Measurements from ENCODE around the gene KIF25.

Gene KIF25

GRCh38 chr6:168053086-168053956 is 55.9 kb downstream of the KIF25 start:
- no peaks in the 10 kb centered on the region for H3K9me3 ChIP-seq (ENCODE audit: severe bottlenecking)
- H3K36me3 ChIP-seq = no peaks in the 10 kb centered on the region
- no peaks in the 10 kb centered on the region for H3K27me3 ChIP-seq (ENCODE audit: insufficient read depth, low read depth, severe bottlenecking)
- DNase-seq = no peak
- no peak overlapping the region for H3K4me3 ChIP-seq (ENCODE audit: low read depth, low read length)
- TF ChIP-seq CTCF (IDR thresholded peaks at IDR 0.05; ENCODE audit: low read depth, low read length) = no peak
- H3K27ac ChIP-seq = no peak overlapping the region

- H3K9me3 ChIP-seq (ENCODE audit: severe bottlenecking) = no peaks in the 10 kb centered on the region
- no peaks in the 10 kb centered on the region for H3K27me3 ChIP-seq (ENCODE audit: insufficient read depth, low read depth, severe bottlenecking)
- no peak overlapping the region for H3K27ac ChIP-seq
- H3K4me3 ChIP-seq (ENCODE audit: low read depth, low read length) = no peak overlapping the region
- no peaks in the 10 kb centered on the region for H3K36me3 ChIP-seq
- TF ChIP-seq CTCF (IDR thresholded peaks at IDR 0.05; ENCODE audit: low read depth, low read length) = no peak
- DNase-seq = no peak
Observed at GRCh38 chr6:168053957-168054471, 56.5 kb downstream of the KIF25 start.

DNA sequence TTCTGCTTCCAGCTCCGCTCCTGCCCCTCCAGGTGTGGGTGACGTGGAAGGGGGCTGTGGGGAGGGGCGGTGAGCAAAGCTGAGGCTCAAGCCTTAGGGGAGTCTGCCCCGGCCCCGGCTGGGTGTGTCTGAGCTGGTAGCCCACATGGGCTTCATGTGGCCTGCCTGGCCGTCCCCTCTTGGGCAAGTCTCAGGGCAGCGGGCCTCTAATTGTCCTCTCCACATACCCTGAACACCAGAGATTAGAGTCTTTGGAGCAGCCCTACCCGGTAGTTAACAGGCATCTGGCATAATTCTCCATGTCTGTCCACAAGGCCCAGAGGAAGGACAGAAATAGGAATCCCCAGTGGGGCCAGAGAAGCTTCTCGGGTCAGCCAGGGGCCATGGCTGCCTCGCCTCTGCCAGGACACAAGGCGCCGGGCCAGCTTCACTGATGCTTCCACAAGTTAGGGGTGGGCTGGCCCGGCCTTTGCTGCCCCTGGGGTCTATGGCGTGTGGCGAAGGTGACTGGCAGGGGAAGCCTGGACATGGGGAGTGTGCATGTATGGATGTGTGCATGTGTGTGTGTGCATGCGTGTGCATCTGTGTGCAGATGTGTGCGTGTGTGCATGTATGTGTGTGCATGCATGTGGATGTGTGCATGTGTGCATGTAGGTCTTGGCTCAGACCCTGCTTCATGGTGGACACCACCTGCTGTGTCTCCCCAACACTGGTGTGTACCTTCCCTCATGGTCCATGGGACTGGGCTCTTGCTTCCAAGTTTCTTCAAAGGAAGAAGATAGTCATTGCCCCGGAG is 57.5 kb downstream of the KIF25 start:
- H3K27ac ChIP-seq = no peak overlapping the region
- no peak overlapping the region for H3K4me3 ChIP-seq (ENCODE audit: low read depth, low read length)
- H3K27me3 ChIP-seq (ENCODE audit: insufficient read depth, low read depth, severe bottlenecking) = no peaks in the 10 kb centered on the region
- H3K9me3 ChIP-seq (ENCODE audit: severe bottlenecking) = no peaks in the 10 kb centered on the region
- no peak for TF ChIP-seq CTCF (IDR thresholded peaks at IDR 0.05; ENCODE audit: low read depth, low read length)
- no peak for DNase-seq
- H3K36me3 ChIP-seq = no peaks in the 10 kb centered on the region

DNA sequence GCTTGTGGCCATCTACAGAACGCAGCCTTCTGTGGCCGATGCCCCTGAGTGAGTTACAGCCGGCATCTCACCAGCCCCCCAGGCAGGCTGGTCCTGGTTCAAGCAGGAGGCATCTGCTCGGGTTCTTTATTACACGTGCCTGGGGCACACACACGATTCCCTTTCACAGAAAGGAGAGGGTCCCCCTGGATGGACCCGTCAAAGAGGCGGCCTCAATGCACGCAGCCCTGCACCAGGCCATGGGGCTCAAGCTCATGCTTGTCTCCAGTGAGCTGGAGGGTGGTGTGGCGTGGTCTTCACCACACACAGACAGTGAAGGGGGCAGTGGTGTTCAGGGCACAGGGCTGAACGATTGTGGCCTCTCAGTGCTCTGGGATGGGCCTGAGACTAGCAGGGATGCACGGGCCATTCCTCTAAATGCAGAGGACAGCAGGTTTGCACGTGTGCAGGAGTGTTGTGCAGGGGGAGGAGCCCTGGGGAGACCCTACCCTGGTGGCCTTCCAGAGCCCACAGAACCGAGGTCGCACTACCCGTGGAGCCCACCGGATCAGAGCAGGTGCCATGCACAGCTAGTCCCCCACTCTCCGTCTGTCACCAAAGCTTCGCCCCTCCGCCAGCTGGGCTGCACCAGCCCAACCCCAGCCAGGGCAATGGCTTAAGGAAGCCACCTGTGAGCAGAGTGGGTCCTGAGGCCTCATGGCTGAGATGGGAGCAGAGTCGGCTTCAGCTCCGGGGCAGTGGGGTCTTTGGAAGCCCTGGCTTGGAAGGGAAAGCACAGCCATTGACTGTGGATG is 58.4 kb downstream of the KIF25 start:
- no peaks in the 10 kb centered on the region for H3K36me3 ChIP-seq
- DNase-seq = no peak
- no peak for TF ChIP-seq CTCF (IDR thresholded peaks at IDR 0.05; ENCODE audit: low read depth, low read length)
- no peaks in the 10 kb centered on the region for H3K27me3 ChIP-seq (ENCODE audit: insufficient read depth, low read depth, severe bottlenecking)
- no peak overlapping the region for H3K4me3 ChIP-seq (ENCODE audit: low read depth, low read length)
- H3K27ac ChIP-seq = no peak overlapping the region
- no peaks in the 10 kb centered on the region for H3K9me3 ChIP-seq (ENCODE audit: severe bottlenecking)

- Histone ChIP-seq H3K4me3 (ENCODE audit: low read depth, low read length) (no peak overlapping the region), H3K36me3 (no peaks in the 10 kb centered on the region), H3K27me3 (ENCODE audit: insufficient read depth, low read depth, severe bottlenecking) (no peaks in the 10 kb centered on the region), H3K9me3 (ENCODE audit: severe bottlenecking) (no peaks in the 10 kb centered on the region), H3K27ac (no peak overlapping the region)
- TF ChIP-seq CTCF (IDR thresholded peaks at IDR 0.05; ENCODE audit: low read depth, low read length) = no peak
- DNase-seq = no peak
Observed at GRCh38 chr6:168056892-168057527, 59.5 kb downstream of the KIF25 start.

All from WERI-Rb-1 (cell line).